ENCODE data around the gene VARS2.

VARS2 gene

GRCh38 chr6:30931969-30932645 lies 18.1 kb downstream of the VARS2 start, which contains the start of gene SFTA2:
Gene SFTA2 (minus strand): TSS chr6:30932170. CDS start chr6:30932096, 74 bp downstream.
- no peak for DNase-seq

- no peak for DNase-seq
Observed at GRCh38 chr6:30932665-30933365, 18.8 kb downstream of the VARS2 start.

- no peak for DNase-seq
Observed at GRCh38 chr6:30935018-30935417, 21.0 kb downstream of the VARS2 start.

GRCh38 chr6:30937265-30937664 lies 23.2 kb downstream of the VARS2 start:
- DNase-seq, result no peak

GRCh38 chr6:30938730-30939129 lies 24.7 kb downstream of the VARS2 start:
- DNase-seq, result no peak

GRCh38 chr6:30939473-30939872 lies 25.4 kb downstream of the VARS2 start:
- DNase-seq, result no peak

- DNase-seq, result no peak
Observed at GRCh38 chr6:30940361-30940986, 26.4 kb downstream of the VARS2 start, which contains the start of gene MUCL3. Gene MUCL3 (plus strand): TSS chr6:30940973. CDS start chr6:30941000, 27 bp downstream.

- no peak for DNase-seq
Observed at GRCh38 chr6:30942338-30943060, 28.5 kb downstream of the VARS2 start.

- no peak for DNase-seq
Observed at GRCh38 chr6:30944051-30944450, 30.0 kb downstream of the VARS2 start.

GRCh38 chr6:30945281-30945680 lies 31.2 kb downstream of the VARS2 start:
- DNase-seq, result no peak

- DNase-seq, result no peak
Observed at GRCh38 chr6:30947231-30947630, 33.2 kb downstream of the VARS2 start.

GRCh38 chr6:30948811-30949210 lies 34.8 kb downstream of the VARS2 start:
- no peak for DNase-seq

- DNase-seq, result no peak
Observed at GRCh38 chr6:30951907-30952469, 38.0 kb downstream of the VARS2 start.

GRCh38 chr6:30954631-30955366 lies 40.8 kb downstream of the VARS2 start:
- DNase-seq, result no peak

- no peak for DNase-seq
Observed at GRCh38 chr6:30955367-30956042, 41.5 kb downstream of the VARS2 start.

GRCh38 chr6:30957716-30958115 lies 43.7 kb downstream of the VARS2 start:
- no peak for DNase-seq

GRCh38 chr6:30960907-30961673 lies 47.1 kb downstream of the VARS2 start:
- no peak for DNase-seq

GRCh38 chr6:30962716-30963115 lies 48.7 kb downstream of the VARS2 start:
- DNase-seq, result no peak

- no peak for DNase-seq
Observed at GRCh38 chr6:30963641-30964040, 49.6 kb downstream of the VARS2 start.

GRCh38 chr6:30964075-30964474 lies 50.0 kb downstream of the VARS2 start:
- DNase-seq, result no peak

- no peak for DNase-seq
Observed at GRCh38 chr6:30965140-30965601, 51.1 kb downstream of the VARS2 start.

All from NCI-H510A treated with DMSO at 0.1 percent for 48 hours (cell line).